IMR-90 (cell line): Measurements from ENCODE around the gene SAMD8. TPM values are rescaled to one million over a fixed set of nuclear protein-coding genes. Genes with fewer than 3 reads are reported as not detected.

Experiments used
- ATAC-seq: fragments of 200-7000 bp; cut with Tn5 transposase; 2 replicates; pipeline ENCODE4 v1.9.1; 2020; ENCODE audit warnings: low read depth, mild to moderate bottlenecking, moderate library complexity
- BruUV-seq: library from RNA; stranded (reverse); fragments of 400-500 nt; replicated peaks from 2 replicates; lab custom pipeline; 2021; lab: Mats Ljungman, UMichigan
- CTCF ChIA-PET: fragments of 300-600 bp; formaldehyde crosslinking; extraction: SDS; loops from one replicate; lab custom pipeline; 2021; ENCODE audit warnings: antibody characterized with exemption; lab: Yijun Ruan, JAX
- POLR2A ChIA-PET: fragments of 300-600 bp; sonication (Branson Sonifier 250); formaldehyde crosslinking; loops from one replicate; lab custom pipeline; 2022; ENCODE audit warnings: antibody characterized with exemption; ENCODE audit not compliant: unreplicated experiment; lab: Charles Lee
- DNase-seq: peaks from one replicate; pipeline ENCODE4 v3.0.0; 2013
- H2AFZ ChIP-seq: replicated peaks from 2 replicates; pipeline ENCODE3; 2013; ENCODE audit warnings: low read length, mild to moderate bottlenecking; ENCODE audit not compliant: poor library complexity
- H2AK5ac ChIP-seq: 2 replicates; pipeline ENCODE4 v1.6.1; 2013; ENCODE audit warnings: low read depth, low read length, inconsistent platforms
- H2AK9ac ChIP-seq: replicated peaks from 2 replicates; pipeline ENCODE3; 2013; ENCODE audit warnings: mild to moderate bottlenecking, low read depth, low read length, moderate library complexity; ENCODE audit not compliant: poor library complexity
- H2BK120ac ChIP-seq: 2 replicates; pipeline ENCODE4 v1.6.1; 2013; ENCODE audit warnings: low read depth, low read length, inconsistent platforms
- H2BK15ac ChIP-seq: 3 replicates; pipeline ENCODE4 v1.6.1; 2013; ENCODE audit warnings: low read depth, low read length, inconsistent platforms
- H2BK20ac ChIP-seq: 2 replicates; pipeline ENCODE4 v1.6.1; 2013; ENCODE audit warnings: low read depth, mild to moderate bottlenecking, inconsistent platforms, low read length, moderate library complexity
- H2BK5ac ChIP-seq: 2 replicates; pipeline ENCODE4 v1.6.1; 2013; ENCODE audit warnings: mild to moderate bottlenecking, low read depth, low read length, inconsistent platforms; ENCODE audit not compliant: poor library complexity, severe bottlenecking
- H3K14ac ChIP-seq: replicated peaks from 2 replicates; pipeline ENCODE4 v1.6.1; 2013; ENCODE audit warnings: low read depth, low read length, inconsistent platforms
- H3K18ac ChIP-seq: 2 replicates; pipeline ENCODE4 v1.6.1; 2013; ENCODE audit warnings: low read depth, low read length, control low read depth
- H3K23ac ChIP-seq: 2 replicates; pipeline ENCODE4 v1.6.1; 2013; ENCODE audit warnings: low read depth, low read length, inconsistent platforms
- H3K27ac ChIP-seq: 2 replicates; pipeline ENCODE4 v1.5.1; 2013; ENCODE audit warnings: mild to moderate bottlenecking, control low read depth, low read length; ENCODE audit not compliant: insufficient read depth
- H3K27me3 ChIP-seq: 2 replicates; pipeline ENCODE4 v1.6.1; 2013; ENCODE audit warnings: low read length; ENCODE audit not compliant: control insufficient read depth, insufficient read depth
- H3K36me3 ChIP-seq: 2 replicates; pipeline ENCODE4 v1.6.1; 2013; ENCODE audit warnings: low read length, mixed read lengths; ENCODE audit not compliant: control insufficient read depth, insufficient read depth
- H3K4ac ChIP-seq: 2 replicates; pipeline ENCODE4 v1.6.1; 2013; ENCODE audit warnings: low read depth, low read length, inconsistent platforms
- H3K4me1 ChIP-seq: 2 replicates; pipeline ENCODE4 v1.6.1; 2013; ENCODE audit warnings: low read length, mixed read lengths; ENCODE audit not compliant: control insufficient read depth, insufficient read depth
- H3K4me2 ChIP-seq: 2 replicates; pipeline ENCODE4 v1.6.1; 2013; ENCODE audit warnings: low read depth, mild to moderate bottlenecking, control low read depth, low read length, moderate library complexity
- H3K4me3 ChIP-seq: 2 replicates; pipeline ENCODE4 v1.5.1; 2013; ENCODE audit warnings: low read depth, mild to moderate bottlenecking, control low read depth, low read length, moderate library complexity; ENCODE audit not compliant: insufficient read depth
- H3K56ac ChIP-seq: 2 replicates; pipeline ENCODE4 v1.6.1; 2013; ENCODE audit warnings: low read length, inconsistent platforms; ENCODE audit not compliant: insufficient read depth; ENCODE audit errors: extremely low read depth
- H3K79me1 ChIP-seq, 2 experiments: 2 replicates each; pipeline ENCODE4 v1.6.1; 2013; ENCODE audit warnings: low read length in 2 of 2, inconsistent platforms in 1 of 2, low read depth in 1 of 2
- H3K9ac ChIP-seq: 2 replicates; pipeline ENCODE4 v1.6.1; 2013; ENCODE audit warnings: low read depth, low read length, control low read depth
- H3K9me1 ChIP-seq: 2 replicates; pipeline ENCODE4 v1.6.1; 2013; ENCODE audit warnings: low read length, inconsistent platforms; ENCODE audit not compliant: insufficient read depth
- H3K9me3 ChIP-seq: 2 replicates; pipeline ENCODE4 v1.6.1; 2013; ENCODE audit warnings: low read length; ENCODE audit not compliant: control insufficient read depth, insufficient read depth
- H4K20me1 ChIP-seq: 2 replicates; pipeline ENCODE4 v1.6.1; 2013; ENCODE audit warnings: low read length, inconsistent platforms; ENCODE audit not compliant: insufficient read depth
- H4K5ac ChIP-seq: 2 replicates; pipeline ENCODE4 v1.6.1; 2013; ENCODE audit warnings: mild to moderate bottlenecking, low read depth, low read length, control low read depth
- H4K8ac ChIP-seq, 2 experiments: 2 replicates each; pipeline ENCODE4 v1.6.1; 2013; ENCODE audit warnings: low read depth in 2 of 2, low read length in 2 of 2, control low read depth in 1 of 2, inconsistent platforms in 1 of 2
- H4K91ac ChIP-seq: 2 replicates; pipeline ENCODE4 v1.6.1; 2013; ENCODE audit warnings: low read depth, low read length, inconsistent platforms; ENCODE audit not compliant: insufficient read depth
- FOS ChIP-seq: fragments of 150-350 bp; IDR thresholded peaks from 2 replicates; pipeline ENCODE4 v1.6.1; 2016; ENCODE audit warnings: low read depth, low read length
- MAFK ChIP-seq: IDR thresholded peaks from 2 replicates; pipeline ENCODE4 v1.6.1; 2012; ENCODE audit warnings: low read depth, low read length, improper control_type of control experiment
- MAZ ChIP-seq: IDR thresholded peaks from 2 replicates; pipeline ENCODE4 v1.6.1; 2012; ENCODE audit warnings: low read depth, mild to moderate bottlenecking, low read length, improper control_type of control experiment, moderate library complexity, borderline replicate concordance
- MXI1 ChIP-seq: IDR thresholded peaks from 2 replicates; pipeline ENCODE4 v1.6.1; 2012; ENCODE audit warnings: low read depth, mild to moderate bottlenecking, low read length, moderate library complexity, borderline replicate concordance
- POLR2A ChIP-seq: IDR thresholded peaks from 2 replicates; pipeline ENCODE4 v1.6.1; 2012; ENCODE audit warnings: mild to moderate bottlenecking, low read depth, low read length
- RAD21 ChIP-seq: IDR thresholded peaks from 2 replicates; pipeline ENCODE4 v1.6.1; 2012; ENCODE audit warnings: low read length, improper control_type of control experiment
- RFX5 ChIP-seq: IDR thresholded peaks from 2 replicates; pipeline ENCODE4 v1.8.0; 2012; ENCODE audit warnings: low read depth, mild to moderate bottlenecking, low read length, moderate library complexity
- SMC3 ChIP-seq: fragments of 150-350 bp; IDR thresholded peaks from 2 replicates; pipeline ENCODE4 v1.6.1; 2016; ENCODE audit warnings: low read depth, mild to moderate bottlenecking, antibody characterized with exemption, low read length, moderate library complexity
- WGBS, 2 experiments: methylation state at CpG; one replicate each; pipeline versions ENCODE4 v1.1.5 to v1.1.7; 2013; ENCODE audit warnings: missing lambda C conversion rate in 2 of 2; ENCODE audit not compliant: insufficient read length in 1 of 2; ENCODE audit errors: extremely low coverage in 2 of 2; 5-methylcytosine and 5-hydroxymethylcytosine counted together
- dilution Hi-C: fragments of 300-500 bp; cut with HindIII; formaldehyde crosslinking; loops from one replicate; pipeline ENCODE4 v1.14.3; 2018; ENCODE audit warnings: low sequenced_read_pairs; ENCODE audit not compliant: unreplicated experiment
- in situ Hi-C: fragments of 300-500 bp; cut with MboI; formaldehyde crosslinking; loops from 3 replicates; pipeline ENCODE4 v1.14.3; 2019; ENCODE audit warnings: low sequenced_read_pairs, inconsistent platforms, mixed read lengths
- intact Hi-C: fragments of 100-400 bp; cut with micrococcal nuclease; formaldehyde crosslinking; loops from 2 replicates; pipeline ENCODE4 v1.10.0; 2022
- polyA plus RNA-seq, 3 experiments: library from polyadenylated mRNA; depleted of rRNA; stranded (reverse); fragments of >200 nt; gene quantifications; 2 replicates each; pipeline ENCODE4 v1.2.3, GENCODE V29; 2012; ENCODE audit warnings: low replicate concordance in 1 of 3
- total RNA-seq: library from RNA; depleted of rRNA; stranded (reverse); fragments of >200 nt; gene quantifications from 2 replicates; pipeline ENCODE4 v1.2.3, GENCODE V29; 2012
- TF ChIP-seq, protein P1 (sequence below): conservative IDR thresholded peaks from 2 replicates; pipeline ENCODE4 v1.5.1; 2012; ENCODE audit warnings: mild to moderate bottlenecking, low read depth, low read length, improper control_type of control experiment
- TF ChIP-seq, protein P2 (sequence below): fragments of 150-350 bp; IDR thresholded peaks from 2 replicates; pipeline ENCODE4 v1.6.1; 2016; ENCODE audit warnings: low read depth, mild to moderate bottlenecking, low read length, moderate library complexity, borderline replicate concordance

SAMD8 gene
- total and polyA plus RNA-seq, 2 of the 4 experiments (the other 2 are of a cell fraction) = 10.1 to 28.7 TPM

DNA sequence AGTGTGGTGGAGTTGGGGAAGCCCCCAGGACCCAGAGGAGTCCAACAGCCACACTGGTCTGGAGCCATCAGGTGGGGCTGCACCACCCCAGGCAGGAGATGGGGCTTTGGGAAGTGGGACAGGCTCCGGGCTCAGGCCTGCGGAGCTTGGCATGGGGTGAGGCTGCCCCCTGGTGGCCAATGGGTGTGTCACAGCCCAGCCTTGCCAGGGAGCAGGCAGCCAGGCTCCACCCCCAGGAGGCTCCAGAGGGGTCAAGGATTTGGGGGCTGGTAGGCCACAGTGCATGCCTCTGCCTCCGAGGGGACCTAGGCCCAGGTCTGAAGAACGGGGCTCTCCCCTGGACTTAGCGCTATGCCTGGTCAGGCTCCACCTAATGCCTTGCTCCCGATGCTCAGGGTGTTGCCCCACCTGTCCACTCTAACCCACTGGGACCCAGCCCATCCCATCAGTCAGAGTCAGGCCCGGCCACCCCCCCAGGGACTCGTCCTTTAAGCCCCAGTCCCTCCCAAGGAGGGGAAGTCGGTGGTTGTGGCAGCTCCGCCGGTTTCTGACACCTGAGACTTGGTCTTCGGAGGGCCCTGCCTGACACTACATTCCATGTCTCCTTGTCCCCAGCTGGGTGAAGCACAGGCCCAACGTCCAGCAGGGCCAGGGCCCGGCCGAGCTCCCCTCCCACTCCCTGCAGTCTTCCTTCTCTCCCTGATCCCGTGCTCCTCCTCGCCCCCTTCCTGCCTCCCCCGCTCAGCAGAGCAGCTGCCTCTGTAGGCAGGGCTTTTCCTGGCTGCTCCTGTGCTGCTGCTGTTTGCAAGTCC is 11.3 kb upstream of the SAMD8 start:
- no peaks in the 10 kb centered on the region for H3K27me3 ChIP-seq
- no peak overlapping the region for H3K4me3 ChIP-seq
- peak overlapping the region; percentile 64 for H2AK5ac ChIP-seq
- no peak overlapping the region for H4K91ac ChIP-seq
- H3K18ac ChIP-seq = no peak overlapping the region; the same call in 1 of the 2 replicates
- no peak overlapping the region for H3K4ac ChIP-seq
- BruUV-seq = no TSS peak
- H3K56ac ChIP-seq = no peak overlapping the region
- no peak overlapping the region for H3K23ac ChIP-seq
- ChIA-PET POLR2A (no interaction called here), CTCF (interaction anchor here (0.6 to 0.9 kb wide), 3 partner anchors 255 to 858 kb away, joined by 3 to 5 read pairs (median 3); no protein-coding TSS in a partner anchor)
- no peak overlapping the region for H3K14ac ChIP-seq
- DNase-seq (peak; percentile 52), ATAC-seq (peak; percentile 97)
- intact Hi-C loops (loop anchor here (1.0 to 10.0 kb wide), 4 partner anchors 263 to 975 kb away; no protein-coding TSS in a partner anchor), dilution Hi-C loops (no loop called here), in situ Hi-C loops (loop anchor here (5.0 kb wide), 1 partner anchor 853 kb away; no protein-coding TSS in a partner anchor)
- no peak overlapping the region; the same call in 1 of the 2 replicates for H4K5ac ChIP-seq
- H4K20me1 ChIP-seq = 0 out of 2 replicates have a peak, but pooled peaks cover 4% of the 10 kb centered on the region
- no peak overlapping the region for H4K8ac ChIP-seq
- peak overlapping the region; percentile 19; the same call in 1 of the 2 replicates for H2BK120ac ChIP-seq
- peak overlapping the region; percentile 81 for H2AK9ac ChIP-seq
- WGBS, 2 experiments = 0% methylated on average over 1 of the region's 18 CpGs; no CpG with 5 or more reads in 1 of the 2 experiments
- no peak overlapping the region for H3K4me2 ChIP-seq
- no peaks in the 10 kb centered on the region for H3K36me3 ChIP-seq
- peaks cover 6% of the 10 kb centered on the region; the same call in 1 of the 2 replicates for H3K4me1 ChIP-seq
- H3K9me3 ChIP-seq = no peaks in the 10 kb centered on the region
- no peak overlapping the region for H3K27ac ChIP-seq
- TF ChIP-seq MXI1 (no peak), MAZ (0 out of 2 replicates have a peak, but pooled peaks have one; percentile 39), FOS (no peak), RFX5 (no peak), MAFK (no peak), SMC3 (peak; percentile 97), POLR2A (peak; percentile 59; the same call in 1 of the 2 replicates), RAD21 (peak; percentile 98)
- TF ChIP-seq, protein P1, sequence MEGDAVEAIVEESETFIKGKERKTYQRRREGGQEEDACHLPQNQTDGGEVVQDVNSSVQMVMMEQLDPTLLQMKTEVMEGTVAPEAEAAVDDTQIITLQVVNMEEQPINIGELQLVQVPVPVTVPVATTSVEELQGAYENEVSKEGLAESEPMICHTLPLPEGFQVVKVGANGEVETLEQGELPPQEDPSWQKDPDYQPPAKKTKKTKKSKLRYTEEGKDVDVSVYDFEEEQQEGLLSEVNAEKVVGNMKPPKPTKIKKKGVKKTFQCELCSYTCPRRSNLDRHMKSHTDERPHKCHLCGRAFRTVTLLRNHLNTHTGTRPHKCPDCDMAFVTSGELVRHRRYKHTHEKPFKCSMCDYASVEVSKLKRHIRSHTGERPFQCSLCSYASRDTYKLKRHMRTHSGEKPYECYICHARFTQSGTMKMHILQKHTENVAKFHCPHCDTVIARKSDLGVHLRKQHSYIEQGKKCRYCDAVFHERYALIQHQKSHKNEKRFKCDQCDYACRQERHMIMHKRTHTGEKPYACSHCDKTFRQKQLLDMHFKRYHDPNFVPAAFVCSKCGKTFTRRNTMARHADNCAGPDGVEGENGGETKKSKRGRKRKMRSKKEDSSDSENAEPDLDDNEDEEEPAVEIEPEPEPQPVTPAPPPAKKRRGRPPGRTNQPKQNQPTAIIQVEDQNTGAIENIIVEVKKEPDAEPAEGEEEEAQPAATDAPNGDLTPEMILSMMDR = peak; percentile 98
- TF ChIP-seq, protein P2, sequence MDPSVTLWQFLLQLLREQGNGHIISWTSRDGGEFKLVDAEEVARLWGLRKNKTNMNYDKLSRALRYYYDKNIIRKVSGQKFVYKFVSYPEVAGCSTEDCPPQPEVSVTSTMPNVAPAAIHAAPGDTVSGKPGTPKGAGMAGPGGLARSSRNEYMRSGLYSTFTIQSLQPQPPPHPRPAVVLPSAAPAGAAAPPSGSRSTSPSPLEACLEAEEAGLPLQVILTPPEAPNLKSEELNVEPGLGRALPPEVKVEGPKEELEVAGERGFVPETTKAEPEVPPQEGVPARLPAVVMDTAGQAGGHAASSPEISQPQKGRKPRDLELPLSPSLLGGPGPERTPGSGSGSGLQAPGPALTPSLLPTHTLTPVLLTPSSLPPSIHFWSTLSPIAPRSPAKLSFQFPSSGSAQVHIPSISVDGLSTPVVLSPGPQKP = no peak
- H3K79me1 ChIP-seq = no peaks in the 10 kb centered on the region
- peak overlapping the region; percentile 82 for H2AFZ ChIP-seq
- no peaks in the 10 kb centered on the region for H3K9me1 ChIP-seq
- no peak overlapping the region for H2BK15ac ChIP-seq
- H3K9ac ChIP-seq = no peak overlapping the region
- no peak overlapping the region for H2BK5ac ChIP-seq
- no peak overlapping the region for H2BK20ac ChIP-seq
